ENCODE results near the gene PPP4R3B. TPM values are rescaled to one million over a fixed set of nuclear protein-coding genes. Genes with fewer than 3 reads are reported as not detected.

Gene PPP4R3B
- total and polyA plus RNA-seq, 2 of the 13 experiments (the other 11 are each of a cell fraction or from before 2014, with no cell fraction given), result 24.2 to 53.0 TPM

- no peak for TF ChIP-seq TARDBP (CRISPR knock-in tag; IDR thresholded peaks at IDR 0.05)
- no peak for TF ChIP-seq SOX13 (IDR thresholded peaks at IDR 0.05)
- TF ChIP-seq SOX13 (CRISPR knock-in tag; conservative IDR thresholded peaks at IDR 0.05 in 1 of 2, IDR thresholded peaks at IDR 0.05 in 1 of 2), result peak in 1 of 2 experiments; percentile 31; a peak in 1 of 4 replicates
- TF ChIP-seq CCAR2 (optimal IDR thresholded peaks at IDR 0.05; ENCODE audit: low read depth, low read length), result no peak
- TF ChIP-seq TBL1XR1 (IDR thresholded peaks at IDR 0.05; ENCODE audit: borderline replicate concordance, low read length, partially characterized antibody), result peak; percentile 46
- TF ChIP-seq ZNF710 (CRISPR knock-in tag; IDR thresholded peaks at IDR 0.05; ENCODE audit: borderline replicate concordance), result no peak
- no peak for TF ChIP-seq GATA4 (IDR thresholded peaks at IDR 0.05; ENCODE audit: borderline replicate concordance, low read depth)
- no peak for TF ChIP-seq ARNT2 (CRISPR knock-in tag; IDR thresholded peaks at IDR 0.05; ENCODE audit: low read depth)
- no peak for TF ChIP-seq ZEB1 (IDR thresholded peaks at IDR 0.05; ENCODE audit: insufficient replicate concordance, low read depth)
- TF ChIP-seq IRF2 (CRISPR knock-in tag; IDR thresholded peaks at IDR 0.05), result peak; percentile 76; the same call in 1 of the 2 replicates
- 0 out of 2 replicates have a peak, but pooled peaks have one; percentile 49 for TF ChIP-seq HOMEZ (CRISPR knock-in tag; IDR thresholded peaks at IDR 0.05; ENCODE audit: low read depth)
- no peak for TF ChIP-seq THAP9 (CRISPR knock-in tag; IDR thresholded peaks at IDR 0.05; ENCODE audit: borderline replicate concordance)
- TF ChIP-seq FOXO1 (CRISPR knock-in tag; IDR thresholded peaks at IDR 0.05), result no peak
- TF ChIP-seq KDM2A (CRISPR knock-in tag; IDR thresholded peaks at IDR 0.05; ENCODE audit: borderline replicate concordance, low read depth), result peak; percentile 56; the same call in 1 of the 2 replicates
- TF ChIP-seq ZBTB10 (CRISPR knock-in tag; IDR thresholded peaks at IDR 0.05; ENCODE audit: borderline replicate concordance), result no peak
- no peak for TF ChIP-seq SKIL (CRISPR knock-in tag; IDR thresholded peaks at IDR 0.05; ENCODE audit: borderline replicate concordance)
Observed at GRCh38 chr2:55618275-55619055, 1.0 kb upstream of the PPP4R3B start (continued).
